Measurements from ENCODE around the gene DOK7. TPM values are rescaled to one million over a fixed set of nuclear protein-coding genes. Genes with fewer than 3 reads are reported as not detected.
"Not testable (repeated sequence)": the region's sequence is repeated elsewhere in the genome, so short reads cannot be mapped to it uniquely, and the experiment has no call there.

The DOK7 gene
- total RNA-seq, 2 donors from 2014 or later = 8.2 to 16.4 TPM

- Histone ChIP-seq H3K27ac (no peak overlapping the region), H3K36me3 (no peaks in the 10 kb centered on the region), H3K4me3 (peak overlapping the region; percentile 81 to 85), H3K4me1 (replicated peaks) (peaks cover 8% of the 10 kb centered on the region), H3K27me3 (replicated peaks; ENCODE audit: insufficient read depth) (no peaks in the 10 kb centered on the region), H3K9me3 (no peaks in the 10 kb centered on the region)
- TF ChIP-seq POLR2A (IDR thresholded peaks at IDR 0.05) = no peak
- no peak for TF ChIP-seq POLR2AphosphoS5 (IDR thresholded peaks at IDR 0.05)
- TF ChIP-seq, protein P1, sequence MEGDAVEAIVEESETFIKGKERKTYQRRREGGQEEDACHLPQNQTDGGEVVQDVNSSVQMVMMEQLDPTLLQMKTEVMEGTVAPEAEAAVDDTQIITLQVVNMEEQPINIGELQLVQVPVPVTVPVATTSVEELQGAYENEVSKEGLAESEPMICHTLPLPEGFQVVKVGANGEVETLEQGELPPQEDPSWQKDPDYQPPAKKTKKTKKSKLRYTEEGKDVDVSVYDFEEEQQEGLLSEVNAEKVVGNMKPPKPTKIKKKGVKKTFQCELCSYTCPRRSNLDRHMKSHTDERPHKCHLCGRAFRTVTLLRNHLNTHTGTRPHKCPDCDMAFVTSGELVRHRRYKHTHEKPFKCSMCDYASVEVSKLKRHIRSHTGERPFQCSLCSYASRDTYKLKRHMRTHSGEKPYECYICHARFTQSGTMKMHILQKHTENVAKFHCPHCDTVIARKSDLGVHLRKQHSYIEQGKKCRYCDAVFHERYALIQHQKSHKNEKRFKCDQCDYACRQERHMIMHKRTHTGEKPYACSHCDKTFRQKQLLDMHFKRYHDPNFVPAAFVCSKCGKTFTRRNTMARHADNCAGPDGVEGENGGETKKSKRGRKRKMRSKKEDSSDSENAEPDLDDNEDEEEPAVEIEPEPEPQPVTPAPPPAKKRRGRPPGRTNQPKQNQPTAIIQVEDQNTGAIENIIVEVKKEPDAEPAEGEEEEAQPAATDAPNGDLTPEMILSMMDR (IDR thresholded peaks at IDR 0.05) = no peak
- WGBS = 5% methylated on average over 17 of the region's 17 CpGs
- intact Hi-C loops (cut with DNase I) = no loop called here
- no peak for DNase-seq (ENCODE audit: low spot score)
Observed at GRCh38 chr4:3531318-3531878, 68.3 kb downstream of the DOK7 start.

- H3K27ac ChIP-seq = peak within 1 kb of the TSS; percentile 43 to 70
- peak; percentile 90 for DNase-seq (ENCODE audit: low spot score)
- no peaks in the 10 kb centered on the region for H3K27me3 ChIP-seq (replicated peaks; ENCODE audit: insufficient read depth)
- H3K9me3 ChIP-seq = no peaks in the 10 kb centered on the region
- WGBS = under 1% methylated on average over 54 of the region's 84 CpGs
- peaks cover 8% of the 10 kb centered on the region for H3K4me1 ChIP-seq (replicated peaks)
- intact Hi-C loops (cut with DNase I) = no loop called here
- TF ChIP-seq, protein P1 (IDR thresholded peaks at IDR 0.05) = no peak
- TF ChIP-seq POLR2AphosphoS5 (IDR thresholded peaks at IDR 0.05) (peak; percentile 91), POLR2A (IDR thresholded peaks at IDR 0.05) (peak; percentile 96)
- H3K36me3 ChIP-seq = no peaks in the 10 kb centered on the region
- peak within 1 kb of the TSS; percentile 81 to 85 for H3K4me3 ChIP-seq
Observed at GRCh38 chr4:3531879-3532750, 69.0 kb downstream of the DOK7 start, which contains the start of gene LRPAP1. LRPAP1 (minus strand) TSS chr4:3532422; CDS start chr4:3532412, 10 bp downstream.

- Histone ChIP-seq H3K27ac (no peak overlapping the region), H3K36me3 (no peaks in the 10 kb centered on the region), H3K4me3 (peak overlapping the region; percentile 81 to 85), H3K4me1 (replicated peaks) (peaks cover 8% of the 10 kb centered on the region), H3K27me3 (replicated peaks; ENCODE audit: insufficient read depth) (no peaks in the 10 kb centered on the region), H3K9me3 (no peaks in the 10 kb centered on the region)
- no peak for DNase-seq (ENCODE audit: low spot score)
- intact Hi-C loops (cut with DNase I) = no loop called here
- TF ChIP-seq POLR2A (IDR thresholded peaks at IDR 0.05) = no peak
- TF ChIP-seq, protein P1 (IDR thresholded peaks at IDR 0.05) = no peak
- TF ChIP-seq POLR2AphosphoS5 (IDR thresholded peaks at IDR 0.05) = no peak
- 17% methylated on average over 39 of the region's 42 CpGs for WGBS
Observed at GRCh38 chr4:3532751-3533422, 69.8 kb downstream of the DOK7 start.

GRCh38 chr4:3533423-3533820 is 70.3 kb downstream of the DOK7 start:
- intact Hi-C loops (cut with DNase I) = no loop called here

DNA sequence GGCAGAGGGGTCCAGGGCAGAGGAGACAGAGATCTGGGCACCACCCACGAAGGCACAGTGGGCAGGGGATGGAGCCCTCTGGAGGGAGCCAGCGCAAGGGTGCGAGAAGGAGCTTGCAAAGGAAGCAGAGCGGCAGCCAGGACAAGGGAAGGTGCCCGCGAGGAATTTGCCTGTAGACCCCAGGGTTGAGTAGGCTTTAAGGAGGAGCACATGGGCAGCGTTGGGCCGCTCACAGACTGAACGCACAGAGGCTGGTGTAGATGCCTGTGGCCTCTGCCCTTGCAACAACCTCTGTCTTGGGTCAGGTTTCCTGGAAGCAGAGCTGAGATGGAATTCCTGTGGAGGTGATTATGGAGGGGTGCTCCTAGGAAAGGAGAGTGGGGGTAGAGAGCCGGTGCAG is 72.7 kb downstream of the DOK7 start:
- DNase-seq (ENCODE audit: low spot score); H3K4me3 ChIP-seq; H3K27ac ChIP-seq; H3K36me3 ChIP-seq; H3K4me1 ChIP-seq (replicated peaks); intact Hi-C loops (cut with DNase I); H3K27me3 ChIP-seq (replicated peaks; ENCODE audit: insufficient read depth); H3K9me3 ChIP-seq: not testable (repeated sequence)
- 87% methylated on average over 9 of the region's 10 CpGs for WGBS

More at GRCh38 chr4:3533423-3533820, 70.3 kb downstream of the DOK7 start:
- TF ChIP-seq, protein P1 (IDR thresholded peaks at IDR 0.05) = no peak
- TF ChIP-seq POLR2A (IDR thresholded peaks at IDR 0.05) (no peak), POLR2AphosphoS5 (IDR thresholded peaks at IDR 0.05) (no peak)
- no peak for DNase-seq (ENCODE audit: low spot score)
- Histone ChIP-seq H3K27me3 (replicated peaks; ENCODE audit: insufficient read depth) (no peaks in the 10 kb centered on the region), H3K36me3 (no peaks in the 10 kb centered on the region), H3K27ac (no peak overlapping the region), H3K9me3 (no peaks in the 10 kb centered on the region), H3K4me3 (no peak overlapping the region), H3K4me1 (replicated peaks) (peaks cover 8% of the 10 kb centered on the region)
- 96% methylated on average over 7 of the region's 7 CpGs for WGBS

GRCh38 chr4:3538906-3539305 is 75.8 kb downstream of the DOK7 start:
- not testable (repeated sequence) for DNase-seq (ENCODE audit: low spot score)
- WGBS = 93% methylated on average over 20 of the region's 23 CpGs

GRCh38 chr4:3543415-3543814 is 80.3 kb downstream of the DOK7 start:
- 90% methylated on average over 6 of the region's 8 CpGs for WGBS

More at GRCh38 chr4:3538906-3539305, 75.8 kb downstream of the DOK7 start:
- H3K4me3 ChIP-seq; intact Hi-C loops (cut with DNase I); H3K9me3 ChIP-seq; H3K27me3 ChIP-seq (replicated peaks; ENCODE audit: insufficient read depth); H3K4me1 ChIP-seq (replicated peaks); H3K36me3 ChIP-seq; H3K27ac ChIP-seq: not testable (repeated sequence)

More at GRCh38 chr4:3543415-3543814, 80.3 kb downstream of the DOK7 start:
- H3K27me3 ChIP-seq (replicated peaks; ENCODE audit: insufficient read depth); DNase-seq (ENCODE audit: low spot score); H3K9me3 ChIP-seq; intact Hi-C loops (cut with DNase I); H3K27ac ChIP-seq; H3K36me3 ChIP-seq; H3K4me1 ChIP-seq (replicated peaks); H3K4me3 ChIP-seq: not testable (repeated sequence)
